A673 (cell line): ENCODE data around the gene SLC1A4.

Experiments
- EZH2 ChIP-seq: fragments of 200-600 bp; sonication (generic); IDR thresholded peaks from 2 replicates; pipeline ENCODE4 v1.6.1; 2017; ENCODE audit warnings: borderline replicate concordance, low read depth, mild to moderate bottlenecking, mixed read lengths, antibody characterized with exemption, low read length; ENCODE audit not compliant: poor library complexity, severe bottlenecking
- TF ChIP-seq, protein P1 (sequence below): fragments of 300-800, 200-600 bp; sonication (generic); conservative IDR thresholded peaks from 2 replicates; pipeline ENCODE4 v1.5.1; 2017; ENCODE audit warnings: low read depth, mild to moderate bottlenecking, antibody characterized with exemption, low read length, moderate library complexity, mixed read lengths

- TF ChIP-seq, protein P1, sequence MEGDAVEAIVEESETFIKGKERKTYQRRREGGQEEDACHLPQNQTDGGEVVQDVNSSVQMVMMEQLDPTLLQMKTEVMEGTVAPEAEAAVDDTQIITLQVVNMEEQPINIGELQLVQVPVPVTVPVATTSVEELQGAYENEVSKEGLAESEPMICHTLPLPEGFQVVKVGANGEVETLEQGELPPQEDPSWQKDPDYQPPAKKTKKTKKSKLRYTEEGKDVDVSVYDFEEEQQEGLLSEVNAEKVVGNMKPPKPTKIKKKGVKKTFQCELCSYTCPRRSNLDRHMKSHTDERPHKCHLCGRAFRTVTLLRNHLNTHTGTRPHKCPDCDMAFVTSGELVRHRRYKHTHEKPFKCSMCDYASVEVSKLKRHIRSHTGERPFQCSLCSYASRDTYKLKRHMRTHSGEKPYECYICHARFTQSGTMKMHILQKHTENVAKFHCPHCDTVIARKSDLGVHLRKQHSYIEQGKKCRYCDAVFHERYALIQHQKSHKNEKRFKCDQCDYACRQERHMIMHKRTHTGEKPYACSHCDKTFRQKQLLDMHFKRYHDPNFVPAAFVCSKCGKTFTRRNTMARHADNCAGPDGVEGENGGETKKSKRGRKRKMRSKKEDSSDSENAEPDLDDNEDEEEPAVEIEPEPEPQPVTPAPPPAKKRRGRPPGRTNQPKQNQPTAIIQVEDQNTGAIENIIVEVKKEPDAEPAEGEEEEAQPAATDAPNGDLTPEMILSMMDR: no peak
- no peak for TF ChIP-seq EZH2
Observed at GRCh38 chr2:65067806-65068553, 78.8 kb downstream of the SLC1A4 start.
